ENCODE data around the gene GRIA3.

GRCh38 chrX:123454712-123455431 is 270.8 kb downstream of the GRIA3 start:
- TF ChIP-seq, protein P1, sequence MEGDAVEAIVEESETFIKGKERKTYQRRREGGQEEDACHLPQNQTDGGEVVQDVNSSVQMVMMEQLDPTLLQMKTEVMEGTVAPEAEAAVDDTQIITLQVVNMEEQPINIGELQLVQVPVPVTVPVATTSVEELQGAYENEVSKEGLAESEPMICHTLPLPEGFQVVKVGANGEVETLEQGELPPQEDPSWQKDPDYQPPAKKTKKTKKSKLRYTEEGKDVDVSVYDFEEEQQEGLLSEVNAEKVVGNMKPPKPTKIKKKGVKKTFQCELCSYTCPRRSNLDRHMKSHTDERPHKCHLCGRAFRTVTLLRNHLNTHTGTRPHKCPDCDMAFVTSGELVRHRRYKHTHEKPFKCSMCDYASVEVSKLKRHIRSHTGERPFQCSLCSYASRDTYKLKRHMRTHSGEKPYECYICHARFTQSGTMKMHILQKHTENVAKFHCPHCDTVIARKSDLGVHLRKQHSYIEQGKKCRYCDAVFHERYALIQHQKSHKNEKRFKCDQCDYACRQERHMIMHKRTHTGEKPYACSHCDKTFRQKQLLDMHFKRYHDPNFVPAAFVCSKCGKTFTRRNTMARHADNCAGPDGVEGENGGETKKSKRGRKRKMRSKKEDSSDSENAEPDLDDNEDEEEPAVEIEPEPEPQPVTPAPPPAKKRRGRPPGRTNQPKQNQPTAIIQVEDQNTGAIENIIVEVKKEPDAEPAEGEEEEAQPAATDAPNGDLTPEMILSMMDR (IDR thresholded peaks at IDR 0.05) = no peak
- no peak for TF ChIP-seq POLR2A (IDR thresholded peaks at IDR 0.05)

Data from uterus (tissue), 2 donors.